LNCAP (cell line): Measurements from ENCODE around the gene TOPORS.

Experiments used
- CTCF ChIP-seq: fragments of 450-650 bp; IDR thresholded peaks from 2 replicates; pipeline ENCODE4 v1.5.1; 2017; ENCODE audit warnings: mild to moderate bottlenecking

Gene TOPORS

GRCh38 chr9:32490601-32491000 lies 61.8 kb downstream of the TOPORS start:
- TF ChIP-seq CTCF, result no peak
